Astrocyte of the cerebellum (primary cell): Measurements from ENCODE around the gene INPP5D.

Experiments used
- DNase-seq: peaks from one replicate; pipeline ENCODE4 v3.0.0-alpha.2; 2011; ENCODE audit warnings: low read depth
- H3K4me3 ChIP-seq: 2 replicates; pipeline ENCODE4 v1.5.1; 2011; ENCODE audit warnings: mild to moderate bottlenecking, low read depth, low read length, moderate library complexity
- CTCF ChIP-seq: IDR thresholded peaks from 2 replicates; pipeline ENCODE4 v1.5.1; 2012; ENCODE audit warnings: low read length, low read depth, moderate library complexity, mild to moderate bottlenecking; ENCODE audit errors: missing control alignments
- in situ Hi-C: cut with HindIII; loops from 2 replicates; pipeline ENCODE4 v1.10.0; 2017; ENCODE audit warnings: low sequenced_read_pairs

INPP5D gene

DNA sequence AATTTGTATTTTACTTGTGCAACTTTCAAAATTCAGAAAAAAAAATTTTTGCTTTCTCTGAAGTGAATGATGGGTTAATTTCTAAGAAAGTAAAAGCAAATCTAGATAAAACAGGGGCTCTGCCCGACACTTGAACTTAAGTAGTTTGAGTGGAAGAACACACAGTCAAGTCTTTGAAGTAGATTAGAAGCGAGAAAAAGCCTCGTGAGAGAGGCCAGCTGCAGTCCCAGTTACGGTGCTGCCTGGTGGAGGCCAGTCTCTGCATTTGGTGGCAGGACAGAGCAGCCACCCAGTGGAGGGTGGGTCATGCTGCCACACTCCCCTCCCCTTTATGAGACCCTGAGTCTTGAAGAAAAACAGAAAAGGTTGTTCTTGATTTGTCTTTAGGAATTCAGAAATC, 81.8 kb downstream of the INPP5D start:
- no peak for DNase-seq
- in situ Hi-C loops: no loop called here
- TF ChIP-seq CTCF: no peak
- H3K4me3 ChIP-seq: no peak overlapping the region

GRCh38 chr2:233142355-233142897, 82.3 kb downstream of the INPP5D start:
- in situ Hi-C loops: no loop called here
- TF ChIP-seq CTCF: no peak
- DNase-seq: no peak
- H3K4me3 ChIP-seq: no peak overlapping the region

DNA sequence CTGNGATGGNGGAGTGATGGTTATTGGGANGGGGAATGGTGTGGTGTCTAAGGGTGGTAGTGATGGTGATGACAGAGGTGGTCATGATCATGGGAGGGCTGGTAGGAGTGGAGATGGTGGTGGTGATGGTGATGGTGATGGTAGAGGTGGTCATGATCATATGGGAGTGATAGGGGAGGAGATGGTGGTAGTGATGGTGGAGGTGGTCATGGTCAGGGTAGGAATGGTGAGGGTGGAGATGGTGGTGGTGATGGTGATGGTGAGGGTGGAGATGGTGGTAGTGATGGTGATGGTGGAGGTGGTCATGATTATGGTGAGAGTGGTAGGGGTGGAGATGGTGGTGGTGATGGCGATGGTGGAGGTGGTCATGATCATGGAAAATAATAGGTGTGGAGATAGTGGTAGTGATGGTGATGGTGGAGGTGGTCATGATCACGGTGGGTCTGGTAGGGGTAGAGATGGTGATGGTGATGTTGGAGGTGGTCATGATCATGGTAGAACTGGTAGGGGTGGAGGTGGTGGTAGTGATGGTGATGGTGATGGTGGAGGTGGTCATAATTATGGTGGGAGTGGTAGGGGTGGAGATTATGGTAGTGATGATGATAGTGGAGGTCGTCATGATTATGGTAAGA, 83.7 kb downstream of the INPP5D start:
- in situ Hi-C loops: no loop called here
- no peak for DNase-seq
- no peak overlapping the region for H3K4me3 ChIP-seq
- no peak for TF ChIP-seq CTCF

DNA sequence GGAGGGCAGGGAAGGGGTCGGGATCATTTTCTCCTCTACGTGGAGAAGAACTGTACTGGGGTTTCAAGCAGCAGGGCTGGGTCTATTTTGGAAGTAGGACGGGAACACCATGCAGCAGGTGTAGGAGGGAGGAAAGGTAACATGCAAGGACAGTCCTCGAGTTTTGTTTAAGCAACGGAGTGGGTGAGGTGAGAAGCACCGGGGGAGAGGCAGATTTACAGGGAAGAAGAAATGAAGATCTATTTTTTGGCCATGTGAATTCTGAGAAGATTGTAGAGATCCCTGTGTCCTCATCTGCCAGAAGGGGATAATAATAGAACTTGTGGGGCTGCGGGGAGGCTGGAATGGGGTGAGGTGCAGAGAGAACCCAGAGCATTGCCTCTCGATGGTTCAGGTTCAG, 85.6 kb downstream of the INPP5D start:
- H3K4me3 ChIP-seq: no peak overlapping the region
- TF ChIP-seq CTCF: no peak
- in situ Hi-C loops: no loop called here
- no peak for DNase-seq

DNA sequence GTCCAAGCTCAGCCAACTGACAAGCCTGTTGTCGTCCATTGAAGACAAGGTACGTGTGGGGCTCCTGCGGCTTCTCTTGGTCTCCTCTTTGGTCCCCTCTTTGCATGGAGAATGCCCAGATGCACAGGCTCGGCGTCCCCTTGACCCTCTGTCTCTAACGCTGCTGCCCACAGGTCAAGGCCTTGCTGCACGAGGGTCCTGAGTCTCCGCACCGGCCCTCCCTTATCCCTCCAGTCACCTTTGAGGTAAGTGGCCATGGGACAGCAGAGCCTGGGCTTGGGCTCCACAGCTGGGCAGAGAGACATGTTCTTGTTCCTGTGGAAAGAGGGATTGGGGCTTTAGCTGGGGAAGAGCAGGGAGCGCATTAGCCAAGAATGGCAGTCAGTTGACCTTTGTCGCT, 86.1 kb downstream of the INPP5D start:
- DNase-seq: no peak
- TF ChIP-seq CTCF: no peak
- no peak overlapping the region for H3K4me3 ChIP-seq
- in situ Hi-C loops: no loop called here

DNA sequence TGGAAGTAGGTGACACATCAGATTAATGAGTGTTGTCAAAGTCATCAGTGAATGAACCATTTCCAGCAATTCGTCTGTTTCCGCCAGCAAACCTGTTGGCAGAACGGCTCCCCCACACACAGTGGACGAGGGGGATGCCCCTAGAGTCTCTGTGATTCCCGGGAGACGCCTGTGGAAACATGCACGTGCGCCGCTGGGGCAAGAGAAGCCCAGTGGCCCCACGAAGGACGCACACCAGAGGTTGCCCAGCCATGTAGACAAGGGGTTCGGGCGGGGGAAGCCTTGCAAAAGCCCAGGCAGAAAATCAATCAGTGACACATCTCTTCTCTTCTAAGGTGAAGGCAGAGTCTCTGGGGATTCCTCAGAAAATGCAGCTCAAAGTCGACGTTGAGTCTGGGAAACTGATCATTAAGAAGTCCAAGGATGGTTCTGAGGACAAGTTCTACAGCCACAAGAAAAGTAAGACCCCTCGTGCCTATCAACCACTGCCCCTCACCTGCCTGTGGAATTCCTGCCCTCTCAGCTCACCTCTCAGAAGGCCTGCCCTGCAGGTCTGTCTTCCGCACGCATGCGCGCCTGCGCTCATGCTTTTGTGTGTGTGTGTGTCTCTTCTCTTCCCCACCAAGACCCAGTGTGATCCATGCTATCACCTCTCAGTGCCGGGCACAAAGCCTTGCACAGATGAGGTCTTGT, 87.1 kb downstream of the INPP5D start:
- in situ Hi-C loops: no loop called here
- no peak for DNase-seq

More for the DNA sequence above, 87.1 kb downstream of the INPP5D start:
- H3K4me3 ChIP-seq: no peak overlapping the region
- TF ChIP-seq CTCF: no peak
